H9 (cell line): Measurements from ENCODE around the gene SCARB2. TPM values are rescaled to one million over a fixed set of nuclear protein-coding genes. Genes with fewer than 3 reads are reported as not detected.

ENCODE experiments used
- DNase-seq: peaks from one replicate; pipeline ENCODE4 v3.0.0-alpha.2; 2017
- H2AFZ ChIP-seq: one replicate; pipeline ENCODE4 v1.6.1; 2013; ENCODE audit warnings: mild to moderate bottlenecking, low read length, control low read depth, moderate library complexity
- H2AK5ac ChIP-seq: 2 replicates; pipeline ENCODE4 v1.6.1; 2013; ENCODE audit warnings: low read length, control low read depth, mixed read lengths; ENCODE audit not compliant: insufficient read length
- H2BK120ac ChIP-seq: one replicate; pipeline ENCODE4 v1.6.1; 2013; ENCODE audit warnings: low read depth, mild to moderate bottlenecking, low read length, control low read depth, inconsistent platforms; ENCODE audit not compliant: poor library complexity, severe bottlenecking
- H2BK12ac ChIP-seq: 2 replicates; pipeline ENCODE4 v1.6.1; 2013; ENCODE audit warnings: low read length, control low read depth, mixed read lengths, low read depth; ENCODE audit not compliant: insufficient read length
- H2BK15ac ChIP-seq: 2 replicates; pipeline ENCODE4 v1.6.1; 2013; ENCODE audit warnings: low read depth, low read length, control low read depth
- H2BK20ac ChIP-seq: one replicate; pipeline ENCODE4 v1.6.1; 2013; ENCODE audit warnings: low read depth, mild to moderate bottlenecking, low read length, control low read depth, inconsistent platforms; ENCODE audit not compliant: poor library complexity, severe bottlenecking
- H2BK5ac ChIP-seq: 2 replicates; pipeline ENCODE4 v1.6.1; 2013; ENCODE audit warnings: low read length, control low read depth, mixed read lengths; ENCODE audit not compliant: insufficient read length
- H3K14ac ChIP-seq: 2 replicates; pipeline ENCODE4 v1.6.1; 2013; ENCODE audit warnings: low read length, control low read depth; ENCODE audit not compliant: insufficient read depth
- H3K18ac ChIP-seq: 2 replicates; pipeline ENCODE4 v1.6.1; 2013; ENCODE audit warnings: low read depth, mild to moderate bottlenecking, mixed read lengths, low read length, control low read depth; ENCODE audit not compliant: insufficient read length
- H3K23ac ChIP-seq: 2 replicates; pipeline ENCODE4 v1.6.1; 2013; ENCODE audit warnings: low read length, control low read depth, mixed read lengths, low read depth; ENCODE audit not compliant: insufficient read length
- H3K23me2 ChIP-seq: 2 replicates; pipeline ENCODE4 v1.6.1; 2013; ENCODE audit warnings: low read depth, mild to moderate bottlenecking, mixed read lengths, low read length, control low read depth; ENCODE audit not compliant: insufficient read length, poor library complexity, severe bottlenecking
- H3K27ac ChIP-seq: 2 replicates; pipeline ENCODE4 v1.5.1; 2013; ENCODE audit warnings: low read length, control low read depth, mixed read lengths, low read depth; ENCODE audit not compliant: insufficient read length
- H3K27me3 ChIP-seq: 2 replicates; pipeline ENCODE4 v1.6.1; 2013; ENCODE audit warnings: low read length, control low read depth, inconsistent platforms; ENCODE audit not compliant: insufficient read depth
- H3K4ac ChIP-seq: 2 replicates; pipeline ENCODE4 v1.6.1; 2013; ENCODE audit warnings: low read depth, mild to moderate bottlenecking, control low read depth, inconsistent platforms, low read length, moderate library complexity
- H3K4me1 ChIP-seq: 2 replicates; pipeline ENCODE4 v1.6.1; 2013; ENCODE audit warnings: low read length, control low read depth, inconsistent platforms; ENCODE audit not compliant: insufficient read depth
- H3K4me2 ChIP-seq: 2 replicates; pipeline ENCODE4 v1.6.1; 2013; ENCODE audit warnings: low read length, control low read depth, mixed read lengths; ENCODE audit not compliant: insufficient read length, insufficient read depth
- H3K56ac ChIP-seq: 2 replicates; pipeline ENCODE4 v1.6.1; 2013; ENCODE audit warnings: low read depth, mild to moderate bottlenecking, mixed read lengths, low read length, control low read depth; ENCODE audit not compliant: insufficient read length
- H3K79me1 ChIP-seq: 2 replicates; pipeline ENCODE4 v1.6.1; 2013; ENCODE audit warnings: low read depth, mild to moderate bottlenecking, moderate library complexity, low read length, control low read depth, inconsistent platforms; ENCODE audit not compliant: insufficient read depth, poor library complexity, severe bottlenecking
- H3K79me2 ChIP-seq: 2 replicates; pipeline ENCODE4 v1.6.1; 2013; ENCODE audit warnings: low read length, control low read depth, inconsistent platforms; ENCODE audit not compliant: insufficient read depth
- H3K9ac ChIP-seq: 2 replicates; pipeline ENCODE4 v1.6.1; 2013; ENCODE audit warnings: low read length, control low read depth, mixed read lengths; ENCODE audit not compliant: insufficient read length; ENCODE audit errors: extremely low read depth
- H3K9me3 ChIP-seq: one replicate; pipeline ENCODE4 v1.6.1; 2013; ENCODE audit warnings: low read depth, low read length, inconsistent platforms; ENCODE audit not compliant: control insufficient read depth
- H3T11ph ChIP-seq: one replicate; pipeline ENCODE4 v1.6.1; 2013; ENCODE audit warnings: mild to moderate bottlenecking, low read length, control low read depth, inconsistent platforms
- H4K20me1 ChIP-seq: one replicate; pipeline ENCODE4 v1.6.1; 2013; ENCODE audit not compliant: control insufficient read depth, insufficient read length, insufficient read depth
- H4K5ac ChIP-seq: 2 replicates; pipeline ENCODE4 v1.6.1; 2013; ENCODE audit warnings: low read depth, mild to moderate bottlenecking, mixed read lengths, low read length, control low read depth; ENCODE audit not compliant: insufficient read length
- H4K8ac ChIP-seq: replicated peaks from 2 replicates; pipeline ENCODE4 v1.6.1; 2013; ENCODE audit warnings: low read length, control low read depth, mixed read lengths, low read depth; ENCODE audit not compliant: insufficient read length
- H4K91ac ChIP-seq: 2 replicates; pipeline ENCODE4 v1.6.1; 2013; ENCODE audit warnings: low read depth, mild to moderate bottlenecking, moderate library complexity, mixed read lengths, low read length, control low read depth; ENCODE audit not compliant: insufficient read length
- H3K27ac Mint-ChIP-seq, 3 experiments: 2 replicates in 2 of 3; 3 replicates in 1 of 3; pipeline ENCODE4 v1.8.0; 2020 to 2021; ENCODE audit warnings: mixed read lengths in 3 of 3, mild to moderate bottlenecking in 1 of 3, moderate library complexity in 1 of 3
- H3K27me3 Mint-ChIP-seq: 2 replicates; pipeline ENCODE4 v1.8.0; 2021; ENCODE audit warnings: low read depth, mild to moderate bottlenecking, moderate library complexity, mixed read lengths
- H3K36me3 Mint-ChIP-seq, 3 experiments: 2 replicates in 2 of 3; 3 replicates in 1 of 3; pipeline ENCODE4 v1.8.0; 2020 to 2021; ENCODE audit warnings: low read depth in 3 of 3, mixed read lengths in 3 of 3; ENCODE audit not compliant: insufficient read depth in 1 of 3
- H3K4me1 Mint-ChIP-seq, 2 experiments: 2 replicates each; pipeline ENCODE4 v1.8.0; 2020; ENCODE audit warnings: mixed read lengths in 2 of 2
- H3K4me3 Mint-ChIP-seq, 2 experiments: 2 replicates in 1 of 2; 3 replicates in 1 of 2; pipeline ENCODE4 v1.8.0; 2020 to 2021; ENCODE audit warnings: mild to moderate bottlenecking in 2 of 2, mixed read lengths in 2 of 2, moderate library complexity in 1 of 2
- H3K9me3 Mint-ChIP-seq, 2 experiments: 2 replicates in 1 of 2; 3 replicates in 1 of 2; pipeline ENCODE4 v1.8.0; 2020; ENCODE audit warnings: mild to moderate bottlenecking in 2 of 2, mixed read lengths in 2 of 2, moderate library complexity in 1 of 2
- CTCF ChIP-seq: fragments of 200-600 bp; sonication (generic); conservative IDR thresholded peaks from 3 replicates; pipeline ENCODE4 v1.8.0; 2021; ENCODE audit warnings: antibody characterized with exemption, mild to moderate bottlenecking
- WGBS: extraction: QIAGEN DNeasy Blood & Tissue Kit; methylation state at CpG from one replicate; pipeline ENCODE4 v1.1.7; 2013; ENCODE audit warnings: missing lambda C conversion rate, low lambda C conversion rate, mixed read lengths; ENCODE audit not compliant: insufficient read length; ENCODE audit errors: extremely low coverage; 5-methylcytosine and 5-hydroxymethylcytosine counted together
- total RNA-seq: library from RNA; stranded (reverse); gene quantifications from 2 replicates; pipeline ENCODE4 v1.2.1, GENCODE V29; 2021

Gene SCARB2
- total RNA-seq, 1 experiment from 2014 or later = 36.4 TPM

GRCh38 chr4:76182463-76182862 lies 31.2 kb downstream of the SCARB2 start:
- Mint-ChIP-seq H3K4me1 (no peaks in the 10 kb centered on the region), H3K9me3 (no peaks in the 10 kb centered on the region), H3K36me3 (peaks cover 0 to 5% (median 3%) of the 10 kb centered on the region in 3 experiments; a peak in 1 of 7 replicates), H3K4me3 (no peak overlapping the region), H3K27me3 (no peaks in the 10 kb centered on the region), H3K27ac (no peak overlapping the region)
- H2BK120ac ChIP-seq = no peak overlapping the region
- H3K4me1 ChIP-seq = no peaks in the 10 kb centered on the region
- H2BK5ac ChIP-seq = no peak overlapping the region
- no peak overlapping the region for H3K14ac ChIP-seq
- no peaks in the 10 kb centered on the region for H4K20me1 ChIP-seq
- no peak overlapping the region for H3K27ac ChIP-seq
- H3K79me1 ChIP-seq = no peaks in the 10 kb centered on the region
- no peak overlapping the region for H2BK15ac ChIP-seq
- no peak overlapping the region for H4K5ac ChIP-seq
- no peak overlapping the region for H4K91ac ChIP-seq
- no peaks in the 10 kb centered on the region for H3K79me2 ChIP-seq
- H3K9me3 ChIP-seq = no peaks in the 10 kb centered on the region
- no peak overlapping the region for H2BK20ac ChIP-seq
- H2AFZ ChIP-seq = no peak overlapping the region
- no peak overlapping the region for H3K9ac ChIP-seq
- WGBS = no CpG with 5 or more reads among the region's 5 CpGs
- H2AK5ac ChIP-seq = no peak overlapping the region
- H3K4me2 ChIP-seq = no peak overlapping the region
- no peak overlapping the region for H2BK12ac ChIP-seq
- H3K23ac ChIP-seq = no peak overlapping the region
- H3K18ac ChIP-seq = no peak overlapping the region
- no peak for DNase-seq
- TF ChIP-seq CTCF = no peak
- no peaks in the 10 kb centered on the region for H3K23me2 ChIP-seq
- H3K56ac ChIP-seq = no peak overlapping the region
- no peak overlapping the region for H4K8ac ChIP-seq
- no peak overlapping the region for H3T11ph ChIP-seq
- no peak overlapping the region for H3K4ac ChIP-seq
- no peaks in the 10 kb centered on the region for H3K27me3 ChIP-seq
